Measurements from ENCODE around the gene SAMD4A.

GRCh38 chr14:54664961-54665360, 98.0 kb downstream of the SAMD4A start:
- TF ChIP-seq CTCF (IDR thresholded peaks at IDR 0.05): no peak
- TF ChIP-seq POLR2A (IDR thresholded peaks at IDR 0.05): no peak
